SK-N-SH (cell line): Measurements from ENCODE around the gene FAT2. TPM values are rescaled to one million over a fixed set of nuclear protein-coding genes. Genes with fewer than 3 reads are reported as not detected.

Experiments used
- CTCF ChIA-PET: fragments of 300-600, 350-600 bp; formaldehyde crosslinking; extraction: SDS; loops from one replicate; lab custom pipeline; 2021; lab: Yijun Ruan, JAX
- POLR2A ChIA-PET: fragments of 350-600 bp; sonication (Branson Sonifier 250); formaldehyde crosslinking; extraction: SDS; loops from one replicate; lab custom pipeline; 2020; ENCODE audit warnings: antibody characterized with exemption, inconsistent platforms; lab: Yijun Ruan, JAX
- DNase-seq: peaks from one replicate; pipeline ENCODE4 v3.0.0; 2012
- H2AFZ ChIP-seq: fragments of 200-600 bp; sonication (generic); 2 replicates; pipeline ENCODE4 v1.8.1; 2016; ENCODE audit warnings: antibody characterized with exemption, mild to moderate bottlenecking, low read depth
- H3F3A ChIP-seq: fragments of 200-600 bp; sonication (generic); replicated peaks from 2 replicates; pipeline ENCODE3; 2016; ENCODE audit warnings: antibody characterized with exemption, mild to moderate bottlenecking; ENCODE audit not compliant: insufficient read depth
- H3K27ac ChIP-seq, 2 experiments: fragments of 200-500 bp in 1 of 2; fragments of 200-600 bp in 1 of 2; sonication (Bioruptor generic) in 1 of 2; sonication (generic), shearing (Covaris generic) in 1 of 2; 2 replicates each; pipeline versions ENCODE4 v1.5.1 to v1.6.1; 2014 to 2016; ENCODE audit warnings: low read depth in 2 of 2, inconsistent platforms in 1 of 2, low read length in 1 of 2, mild to moderate bottlenecking in 1 of 2, mixed read lengths in 1 of 2
- H3K27me3 ChIP-seq: fragments of 200-600 bp; sonication (generic), shearing (Covaris generic); 2 replicates; pipeline ENCODE4 v1.6.1; 2016; ENCODE audit warnings: mixed run types; ENCODE audit not compliant: insufficient read depth
- H3K36me3 ChIP-seq, 2 experiments: fragments of 200-500 bp in 1 of 2; fragments of 200-600 bp in 1 of 2; sonication (Bioruptor generic) in 1 of 2; sonication (generic) in 1 of 2; replicated peaks in 1 of 2; 2 replicates each; pipeline versions ENCODE3 to v1.5.1; 2014 to 2016; ENCODE audit warnings: low read length in 1 of 2, mild to moderate bottlenecking in 1 of 2; ENCODE audit not compliant: insufficient read depth in 2 of 2, control insufficient read depth in 1 of 2
- H3K4me1 ChIP-seq, 2 experiments: fragments of 200-500 bp in 1 of 2; fragments of 200-600 bp in 1 of 2; sonication (Bioruptor generic) in 1 of 2; sonication (generic), shearing (Covaris generic) in 1 of 2; 2 replicates each; pipeline versions ENCODE4 v1.5.1 to v1.6.1; 2014 to 2016; ENCODE audit warnings: low read depth in 1 of 2, low read length in 1 of 2, mixed run types in 1 of 2; ENCODE audit not compliant: insufficient read depth in 2 of 2, control insufficient read depth in 1 of 2
- H3K4me2 ChIP-seq: fragments of 200-600 bp; sonication (generic), shearing (Covaris generic); 2 replicates; pipeline ENCODE4 v1.6.1; 2017; ENCODE audit warnings: mixed run types
- H3K4me3 ChIP-seq, 2 experiments: fragments of 200-500 bp in 1 of 2; fragments of 200-600 bp in 1 of 2; sonication (Bioruptor generic) in 1 of 2; sonication (generic), shearing (Covaris generic) in 1 of 2; 2 replicates each; pipeline versions ENCODE4 v1.5.1 to v1.8.1; 2014 to 2016; ENCODE audit warnings: low read depth in 2 of 2, inconsistent platforms in 1 of 2, low read length in 1 of 2, mild to moderate bottlenecking in 1 of 2, mixed read lengths in 1 of 2, moderate library complexity in 1 of 2
- H3K79me2 ChIP-seq: fragments of 200-600 bp; sonication (generic); 2 replicates; pipeline ENCODE4 v1.8.1; 2017; ENCODE audit warnings: mild to moderate bottlenecking; ENCODE audit not compliant: insufficient read depth
- H3K9ac ChIP-seq: fragments of 200-600 bp; sonication (generic); 2 replicates; pipeline ENCODE4 v1.6.1; 2017; ENCODE audit warnings: mixed run types
- H3K9me2 ChIP-seq: fragments of 200-600 bp; sonication (generic); 2 replicates; pipeline ENCODE4 v1.6.1; 2017; ENCODE audit warnings: mixed run types
- H3K9me3 ChIP-seq: fragments of 200-600 bp; sonication (generic); 2 replicates; pipeline ENCODE4 v1.6.1; 2017; ENCODE audit warnings: mixed run types, mild to moderate bottlenecking, moderate library complexity
- H4K20me1 ChIP-seq: fragments of 200-600 bp; sonication (generic); 2 replicates; pipeline ENCODE4 v1.6.1; 2017; ENCODE audit warnings: mild to moderate bottlenecking, mixed run types; ENCODE audit not compliant: insufficient read depth
- CHD2 ChIP-seq: fragments of 150-350 bp; IDR thresholded peaks from 2 replicates; pipeline ENCODE4 v1.6.1; 2018; ENCODE audit warnings: low read length; ENCODE audit not compliant: partially characterized antibody
- ELF1 ChIP-seq: IDR thresholded peaks from 2 replicates; pipeline ENCODE4 v1.4.0; 2012
- EP300 ChIP-seq, 2 experiments: IDR thresholded peaks; 2 replicates each; pipeline versions ENCODE4 v1.4.0 to v1.6.1; 2012; ENCODE audit warnings: borderline replicate concordance in 1 of 2, low read depth in 1 of 2, low read length in 1 of 2
- FOSL2 ChIP-seq: IDR thresholded peaks from 2 replicates; pipeline ENCODE4 v1.4.0; 2012; ENCODE audit warnings: low read depth, mild to moderate bottlenecking, moderate library complexity, borderline replicate concordance
- IRF3 ChIP-seq: fragments of 150-350 bp; IDR thresholded peaks from 2 replicates; pipeline ENCODE4 v1.6.1; 2016; ENCODE audit warnings: mild to moderate bottlenecking, low read depth, low read length
- JUND ChIP-seq: IDR thresholded peaks from 2 replicates; pipeline ENCODE4 v1.4.0; 2012
- MEF2A ChIP-seq: IDR thresholded peaks from 2 replicates; pipeline ENCODE4 v1.4.0; 2012; ENCODE audit warnings: low read depth, borderline replicate concordance
- MXI1 ChIP-seq: IDR thresholded peaks from 2 replicates; pipeline ENCODE4 v1.6.1; 2012; ENCODE audit warnings: mild to moderate bottlenecking, low read depth, low read length, improper control_type of control experiment
- NFIC ChIP-seq: IDR thresholded peaks from 2 replicates; pipeline ENCODE4 v1.4.0; 2012; ENCODE audit warnings: borderline replicate concordance
- RFX5 ChIP-seq: IDR thresholded peaks from 2 replicates; pipeline ENCODE4 v1.6.1; 2012; ENCODE audit warnings: mild to moderate bottlenecking, improper control_type of control experiment, low read length
- USF1 ChIP-seq: IDR thresholded peaks from 2 replicates; pipeline ENCODE4 v1.4.0; 2012; ENCODE audit warnings: low read depth, borderline replicate concordance
- USF2 ChIP-seq: fragments of 150-350 bp; IDR thresholded peaks from 2 replicates; pipeline ENCODE4 v1.6.1; 2017; ENCODE audit warnings: antibody characterized with exemption, low read length, low read depth, borderline replicate concordance
- WGBS: methylation state at CpG from one replicate; pipeline ENCODE4 v1.1.6; 2017; ENCODE audit warnings: low lambda C conversion rate; 5-methylcytosine and 5-hydroxymethylcytosine counted together
- polyA plus RNA-seq, 3 experiments: library from polyadenylated mRNA; depleted of rRNA; stranded (reverse); fragments of >200 nt; gene quantifications; 2 replicates each; pipeline ENCODE4 v1.2.3, GENCODE V29; 2012
- TF ChIP-seq, protein P1 (sequence below): fragments of 200-600 bp; sonication (generic); IDR thresholded peaks from 2 replicates; pipeline ENCODE4 v1.6.1; 2017; ENCODE audit warnings: antibody characterized with exemption, mild to moderate bottlenecking, moderate library complexity

FAT2 gene
- polyA plus RNA-seq, 1 of the 3 experiments (the other 2 are of a cell fraction) = not detected

GRCh38 chr5:151553695-151554094 is 37.4 kb downstream of the FAT2 start (continued):
- no peak for TF ChIP-seq IRF3
- no peak for TF ChIP-seq CHD2
- TF ChIP-seq FOSL2 = no peak
- no peak for TF ChIP-seq RFX5
- TF ChIP-seq JUND = no peak
- TF ChIP-seq USF1 = no peak
- no peak for TF ChIP-seq ELF1
- TF ChIP-seq, all 33 proteins: peak for 0

- ChIA-PET POLR2A (no interaction called here), CTCF (interaction anchor here (1.2 to 3.4 kb wide), 2 partner anchors 11 to 30 kb away, joined by 3 to 9 read pairs; no protein-coding TSS in a partner anchor)
Observed at GRCh38 chr5:151553130-151553670, 37.9 kb downstream of the FAT2 start.

More at GRCh38 chr5:151553130-151553670, 37.9 kb downstream of the FAT2 start:
- no peaks in the 10 kb centered on the region for H3K79me2 ChIP-seq
- DNase-seq = no peak
- H2AFZ ChIP-seq = no peak overlapping the region
- H3K36me3 ChIP-seq = no peaks in the 10 kb centered on the region
- H3K9ac ChIP-seq = no peak overlapping the region
- H3K4me2 ChIP-seq = no peak overlapping the region
- no peaks in the 10 kb centered on the region for H3K9me2 ChIP-seq
- no peak overlapping the region for H3K27ac ChIP-seq
- TF ChIP-seq EP300 (IDR thresholded peaks at IDR 0.05; ENCODE audit: borderline replicate concordance in 1 of 2, low read depth in 1 of 2, low read length in 1 of 2) (no peak), NFIC (no peak), USF1 (no peak), USF2 (no peak), CHD2 (no peak), MXI1 (no peak), MEF2A (no peak)
- TF ChIP-seq, protein P1, sequence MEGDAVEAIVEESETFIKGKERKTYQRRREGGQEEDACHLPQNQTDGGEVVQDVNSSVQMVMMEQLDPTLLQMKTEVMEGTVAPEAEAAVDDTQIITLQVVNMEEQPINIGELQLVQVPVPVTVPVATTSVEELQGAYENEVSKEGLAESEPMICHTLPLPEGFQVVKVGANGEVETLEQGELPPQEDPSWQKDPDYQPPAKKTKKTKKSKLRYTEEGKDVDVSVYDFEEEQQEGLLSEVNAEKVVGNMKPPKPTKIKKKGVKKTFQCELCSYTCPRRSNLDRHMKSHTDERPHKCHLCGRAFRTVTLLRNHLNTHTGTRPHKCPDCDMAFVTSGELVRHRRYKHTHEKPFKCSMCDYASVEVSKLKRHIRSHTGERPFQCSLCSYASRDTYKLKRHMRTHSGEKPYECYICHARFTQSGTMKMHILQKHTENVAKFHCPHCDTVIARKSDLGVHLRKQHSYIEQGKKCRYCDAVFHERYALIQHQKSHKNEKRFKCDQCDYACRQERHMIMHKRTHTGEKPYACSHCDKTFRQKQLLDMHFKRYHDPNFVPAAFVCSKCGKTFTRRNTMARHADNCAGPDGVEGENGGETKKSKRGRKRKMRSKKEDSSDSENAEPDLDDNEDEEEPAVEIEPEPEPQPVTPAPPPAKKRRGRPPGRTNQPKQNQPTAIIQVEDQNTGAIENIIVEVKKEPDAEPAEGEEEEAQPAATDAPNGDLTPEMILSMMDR = no peak
- H4K20me1 ChIP-seq = no peaks in the 10 kb centered on the region
- no peak overlapping the region for H3K4me3 ChIP-seq
- H3K4me1 ChIP-seq = no peaks in the 10 kb centered on the region
- no peaks in the 10 kb centered on the region for H3F3A ChIP-seq
- WGBS = 63% methylated on average over 9 of the region's 10 CpGs
- H3K9me3 ChIP-seq = no peaks in the 10 kb centered on the region
- peaks cover 4% of the 10 kb centered on the region; the same call in 1 of the 2 replicates for H3K27me3 ChIP-seq
